Measurements from ENCODE around the gene PDE4D.
A peak's percentile ranks its signal among the peaks of the same experiment; 100 is the strongest.

PDE4D gene

DNA sequence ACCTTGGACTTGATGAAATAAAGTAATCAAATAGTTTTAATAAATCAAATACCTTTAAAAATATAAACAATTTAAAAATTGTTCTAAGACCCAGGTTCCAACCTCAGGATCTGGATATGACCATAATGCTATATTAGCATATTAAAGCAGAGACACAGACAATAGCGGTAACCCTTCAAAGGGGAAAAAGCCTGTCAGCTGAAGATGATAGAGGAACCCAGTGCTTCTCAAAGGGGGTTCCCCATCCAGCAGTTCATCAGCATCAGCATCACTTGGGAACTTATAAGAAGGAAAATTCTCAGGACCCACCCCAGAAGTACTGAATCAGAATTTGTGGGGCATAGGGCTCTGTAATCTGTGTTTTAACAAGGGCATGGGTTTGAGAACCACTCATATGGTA, 791.1 kb downstream of the PDE4D start:
- DNase-seq (ENCODE audit: low read depth): no peak

GRCh38 chr5:59100875-59101274, 792.7 kb downstream of the PDE4D start:
- no peak for DNase-seq (ENCODE audit: low read depth)

- no peak for DNase-seq (ENCODE audit: low read depth)
Measured at GRCh38 chr5:59099995-59100345, 793.6 kb downstream of the PDE4D start.

DNA sequence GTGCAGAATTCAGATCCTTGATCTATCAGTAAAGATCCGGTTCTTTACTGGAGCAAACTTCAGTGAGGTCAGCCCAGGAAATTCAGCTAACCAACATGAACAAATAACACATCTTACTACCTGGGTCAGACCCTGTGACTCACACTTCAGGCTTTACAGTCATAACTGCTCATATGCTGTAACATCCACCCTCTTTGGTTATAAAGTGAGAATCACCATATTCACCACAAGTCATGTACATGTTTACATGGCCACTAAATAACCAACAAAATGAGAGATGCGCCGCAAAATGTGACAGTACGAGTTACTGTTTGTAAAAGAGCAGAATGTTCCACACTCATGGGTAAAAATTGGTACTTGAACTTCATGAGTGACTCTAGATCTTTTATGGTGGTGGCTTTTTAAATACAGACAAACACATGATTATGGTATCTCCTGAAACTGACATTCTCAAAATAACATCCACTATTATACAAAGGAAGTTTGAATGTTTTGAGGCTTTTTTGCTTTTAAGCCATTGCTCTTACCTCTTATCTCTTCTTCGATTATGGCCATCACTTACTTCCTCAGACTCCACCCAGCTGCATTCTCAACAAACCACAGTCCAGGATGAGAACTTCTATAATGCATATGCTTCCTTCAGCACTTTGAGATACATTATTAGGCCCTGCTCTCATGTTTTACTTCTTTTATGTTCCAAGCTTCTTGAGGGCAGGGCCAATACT, 794.1 kb downstream of the PDE4D start:
- DNase-seq (ENCODE audit: low read depth): peak; percentile 1

DNA sequence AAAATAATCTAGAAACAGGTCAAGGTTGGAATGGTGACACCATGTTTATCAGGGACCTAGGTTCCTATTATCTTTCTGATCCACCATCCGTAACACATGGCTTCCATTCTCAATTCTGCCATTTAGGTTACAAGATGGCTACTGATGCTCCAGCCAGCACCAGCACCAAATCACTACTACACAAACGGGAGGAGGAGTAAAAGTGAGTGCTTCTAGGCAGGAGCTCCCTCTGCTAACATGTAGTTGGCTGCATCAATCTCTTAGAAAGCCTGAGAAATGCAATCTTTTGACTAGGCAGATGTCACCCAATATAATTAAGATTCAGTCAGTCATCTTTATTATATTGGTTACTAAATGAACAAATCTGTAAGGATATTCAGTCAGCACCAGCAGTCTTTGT, 794.8 kb downstream of the PDE4D start:
- DNase-seq (ENCODE audit: low read depth): no peak

DNA sequence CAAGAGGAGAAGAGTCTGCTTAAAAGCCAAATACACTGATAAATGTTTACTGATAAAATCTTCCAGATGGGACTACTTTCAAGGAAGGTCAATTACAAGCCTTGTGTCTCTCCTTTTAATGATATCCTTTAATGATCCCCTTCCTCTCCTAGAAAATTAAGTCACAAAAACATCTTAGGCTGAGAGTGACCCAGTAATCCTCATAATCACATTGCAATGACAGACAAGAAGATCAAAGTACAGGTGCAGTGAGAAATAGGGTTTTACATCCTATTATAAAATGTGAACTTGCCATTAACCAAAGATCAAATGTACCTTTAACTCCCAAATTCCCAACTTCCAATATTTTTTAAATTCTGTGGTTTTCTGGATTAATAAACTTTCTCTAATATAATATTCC, 795.8 kb downstream of the PDE4D start:
- DNase-seq (ENCODE audit: low read depth): no peak

DNA sequence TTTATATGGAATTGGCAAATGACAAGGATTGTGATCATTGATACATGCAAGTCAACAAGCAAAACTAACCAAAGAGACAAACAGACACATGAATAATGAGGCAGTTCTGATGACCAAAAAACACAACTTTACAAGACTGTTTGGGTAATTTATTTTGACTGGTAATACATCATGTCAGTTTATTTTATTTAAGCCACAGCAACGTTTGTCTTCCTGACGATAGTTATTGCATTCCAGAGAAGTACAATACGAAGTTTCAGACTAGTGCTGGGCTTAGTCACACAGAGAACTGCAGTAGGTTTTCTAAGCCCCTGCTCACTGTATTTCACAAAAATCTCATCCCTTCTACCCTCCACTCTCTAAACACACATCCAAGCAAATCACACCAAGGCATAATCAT, 796.4 kb downstream of the PDE4D start:
- no peak for DNase-seq (ENCODE audit: low read depth)

DNA sequence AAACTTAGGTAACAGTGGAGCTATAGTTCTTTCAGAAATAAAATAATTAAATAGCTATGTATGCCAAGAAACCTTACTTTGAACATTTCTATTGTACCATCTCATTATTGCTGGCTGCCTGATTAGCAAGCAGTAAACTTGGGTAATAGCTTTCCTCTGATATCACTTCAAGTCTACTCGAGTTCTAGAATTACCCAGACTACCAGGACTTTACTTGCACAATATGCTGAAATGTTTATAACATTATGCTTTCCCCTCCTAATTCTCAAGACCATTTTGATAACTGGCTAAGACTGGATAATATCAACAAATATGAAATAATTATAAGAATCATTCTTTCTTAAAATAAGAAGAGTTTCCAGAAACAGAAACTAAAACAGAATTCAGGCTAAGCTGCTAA, 798.0 kb downstream of the PDE4D start:
- no peak for DNase-seq (ENCODE audit: low read depth)

DNA sequence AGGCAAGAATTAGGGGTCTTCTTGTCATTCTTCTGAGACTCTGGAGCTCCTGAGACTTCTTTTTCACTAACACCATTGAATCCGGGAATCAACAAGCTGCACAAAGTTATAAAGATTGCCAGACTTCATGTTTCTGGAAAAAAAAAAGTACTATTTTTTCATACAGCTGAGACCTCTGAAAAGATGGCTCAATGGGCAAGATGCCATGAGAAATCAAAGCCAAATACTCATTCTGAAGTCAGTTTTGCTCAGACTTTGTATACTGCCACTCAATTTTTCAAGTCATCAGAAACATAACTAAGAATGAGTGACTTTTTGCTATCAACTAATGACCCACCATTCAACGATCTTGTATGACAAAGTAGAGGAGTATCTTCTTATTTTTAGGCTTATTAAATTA, 798.7 kb downstream of the PDE4D start:
- no peak for DNase-seq (ENCODE audit: low read depth)

GRCh38 chr5:59093329-59093728, 800.2 kb downstream of the PDE4D start:
- DNase-seq (ENCODE audit: low read depth): no peak

- no peak for DNase-seq (ENCODE audit: low read depth)
Measured at GRCh38 chr5:59092758-59093157, 800.8 kb downstream of the PDE4D start.

DNA sequence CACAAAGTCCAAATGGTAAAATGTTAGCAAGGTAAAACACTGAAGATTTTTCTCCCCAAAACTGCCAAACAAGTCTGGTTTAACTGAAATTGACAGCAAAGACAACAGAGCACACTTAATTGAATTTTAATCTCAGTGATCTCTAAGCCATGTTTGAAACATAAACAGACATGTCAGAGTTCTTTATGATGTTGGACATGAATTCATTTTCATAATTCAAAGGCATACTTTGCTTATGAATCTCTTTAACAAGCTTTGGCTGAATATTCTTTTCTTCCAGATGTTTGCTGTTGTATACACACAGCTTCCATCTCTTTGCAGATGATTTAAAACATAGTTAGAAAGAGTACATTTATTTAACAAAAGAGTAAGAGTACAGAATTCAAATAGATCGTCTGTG, 801.6 kb downstream of the PDE4D start:
- no peak for DNase-seq (ENCODE audit: low read depth)

DNA sequence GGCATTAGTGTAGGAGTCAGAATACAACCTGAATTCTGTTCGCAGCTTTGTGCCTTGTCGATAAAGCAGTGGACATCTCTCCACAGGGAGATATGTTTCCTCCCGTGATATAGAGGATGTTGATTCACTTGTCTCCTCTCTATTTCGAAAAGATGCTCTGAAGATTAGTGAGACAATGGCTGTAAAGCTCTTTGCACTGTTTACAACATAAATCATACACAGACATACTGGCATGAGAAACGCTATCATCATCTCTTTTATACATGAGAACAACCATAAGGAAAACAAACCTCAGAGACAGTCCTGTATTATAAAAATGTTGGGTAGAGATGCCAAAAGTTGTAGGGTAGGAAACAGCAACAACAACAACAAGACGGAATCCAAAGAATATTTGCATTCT, 803.2 kb downstream of the PDE4D start:
- DNase-seq (ENCODE audit: low read depth): no peak

DNA sequence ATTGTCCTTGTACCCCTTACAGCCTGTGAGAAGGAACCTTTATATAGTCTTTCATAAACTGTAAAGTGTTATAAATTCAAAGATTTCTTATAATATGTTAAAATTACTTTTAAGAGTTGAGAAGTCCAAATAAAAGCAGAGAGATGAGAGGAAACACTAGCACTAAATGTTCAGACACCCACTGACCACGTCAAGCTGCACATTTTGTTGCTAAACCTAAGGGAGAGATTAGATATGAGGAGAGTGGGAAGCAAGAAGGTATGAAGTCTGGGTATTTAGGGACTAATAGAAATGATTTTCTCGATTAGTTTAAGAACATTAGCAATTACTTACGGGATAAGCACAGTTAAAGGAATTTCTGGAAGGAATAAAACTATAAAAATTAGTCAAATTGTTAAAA, 803.8 kb downstream of the PDE4D start:
- DNase-seq (ENCODE audit: low read depth): no peak

DNA sequence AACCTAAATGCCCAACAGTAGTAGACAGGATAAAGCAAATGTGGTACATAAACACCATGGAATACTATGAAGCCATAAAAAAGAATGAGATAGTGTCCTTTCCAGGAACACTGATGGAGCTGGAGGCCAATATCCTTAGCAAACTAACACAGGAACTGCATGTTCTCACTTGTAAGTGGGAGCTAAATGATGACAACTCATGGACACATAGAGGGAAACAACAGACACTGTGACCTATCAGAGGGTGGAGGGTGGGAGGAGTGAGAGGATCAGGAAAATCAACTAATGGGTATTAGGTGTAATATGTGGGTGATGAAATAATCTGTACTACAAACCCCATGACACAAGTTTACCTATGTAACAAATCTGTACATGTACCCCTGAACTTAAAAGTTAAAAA, 805.0 kb downstream of the PDE4D start:
- no peak for DNase-seq (ENCODE audit: low read depth)

- DNase-seq (ENCODE audit: low read depth): no peak
Measured at GRCh38 chr5:59086024-59086423, 807.5 kb downstream of the PDE4D start.

DNA sequence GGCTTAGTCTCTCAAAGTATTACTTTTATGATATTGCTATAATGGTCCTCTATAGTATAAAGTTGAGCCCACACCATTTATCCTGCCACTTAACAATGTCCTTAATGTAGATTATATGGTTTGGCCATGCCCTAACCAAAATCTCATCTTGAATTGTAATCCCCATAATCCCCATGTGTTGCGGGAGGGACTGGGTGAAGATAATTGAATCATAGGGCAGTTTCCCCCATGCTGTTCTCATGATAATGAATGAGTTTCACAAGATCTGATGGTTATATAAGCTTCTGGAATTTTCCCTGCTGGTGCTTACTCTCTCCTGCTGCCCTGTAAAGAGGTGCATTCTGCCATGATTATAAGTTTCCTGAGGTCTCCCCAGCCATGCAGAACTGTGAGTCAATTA, 811.8 kb downstream of the PDE4D start:
- DNase-seq (ENCODE audit: low read depth): no peak

GRCh38 chr5:59079622-59080620, 813.6 kb downstream of the PDE4D start:
- DNase-seq (ENCODE audit: low read depth): no peak

DNA sequence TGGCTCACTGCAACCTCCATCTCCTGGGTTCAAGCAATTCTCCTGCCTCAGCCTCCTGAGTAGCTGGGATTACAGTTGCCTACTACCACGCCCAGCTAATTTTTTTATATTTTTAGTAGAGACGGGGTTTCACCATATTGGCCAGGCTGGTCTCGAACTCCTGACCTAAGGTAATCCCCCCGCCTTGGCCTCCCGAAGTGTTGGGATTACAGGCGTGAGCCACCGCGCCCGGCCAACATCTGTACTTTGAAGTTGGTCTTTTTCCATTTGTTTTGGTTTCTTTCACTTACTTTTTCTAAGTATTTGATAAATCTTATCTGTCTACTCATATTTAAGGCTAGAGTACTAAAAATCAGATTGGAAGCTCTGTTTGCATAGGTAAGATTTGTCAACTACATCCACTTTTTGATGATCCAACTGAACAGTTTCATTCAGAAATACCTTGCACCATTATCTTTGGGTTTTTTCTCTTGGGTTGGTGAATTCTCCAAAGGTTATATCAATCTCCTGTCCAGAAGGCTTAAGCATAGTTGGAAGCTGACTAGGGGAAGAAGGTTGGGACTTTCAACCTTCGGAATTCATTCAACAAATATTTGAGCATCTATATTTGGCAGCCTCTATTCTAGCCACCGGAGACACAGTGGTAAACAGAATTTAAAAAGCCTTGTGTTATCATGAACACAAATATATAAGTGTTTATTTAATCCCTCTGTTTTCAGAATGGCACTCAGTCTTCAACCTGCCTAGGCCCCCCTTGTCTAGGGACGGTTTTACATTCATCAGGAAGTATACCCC, 821.6 kb downstream of the PDE4D start:
- no peak for DNase-seq (ENCODE audit: low read depth)

- DNase-seq (ENCODE audit: low read depth): no peak
Measured at GRCh38 chr5:59069438-59070079, 824.0 kb downstream of the PDE4D start.

- no peak for DNase-seq (ENCODE audit: low read depth)
Measured at GRCh38 chr5:59067956-59068656, 825.4 kb downstream of the PDE4D start.
